NCI-H2029 (cell line): ENCODE data around the gene FAAH.

Source experiments
- DNase-seq: peaks from one replicate; lab custom pipeline; 2025; lab: John Stamatoyannopoulos, UW

The FAAH gene

GRCh38 chr1:46401154-46401913 is 7.2 kb downstream of the FAAH start:
- peak; percentile 43 for DNase-seq

- DNase-seq = peak; percentile 96
Observed at GRCh38 chr1:46401964-46402626, 8.0 kb downstream of the FAAH start.

GRCh38 chr1:46403916-46404315 is 9.8 kb downstream of the FAAH start:
- no peak for DNase-seq

- DNase-seq = no peak
Observed at GRCh38 chr1:46404482-46405196, 10.5 kb downstream of the FAAH start.

- DNase-seq = no peak
Observed at GRCh38 chr1:46405197-46405555, 11.1 kb downstream of the FAAH start.

GRCh38 chr1:46405724-46406123 is 11.6 kb downstream of the FAAH start:
- DNase-seq = no peak

GRCh38 chr1:46406881-46407608 is 12.9 kb downstream of the FAAH start:
- no peak for DNase-seq

- no peak for DNase-seq
Observed at GRCh38 chr1:46407636-46408035, 13.5 kb downstream of the FAAH start.

- no peak for DNase-seq
Observed at GRCh38 chr1:46408356-46409062, 14.4 kb downstream of the FAAH start.

- no peak for DNase-seq
Observed at GRCh38 chr1:46409063-46409372, 14.9 kb downstream of the FAAH start.

GRCh38 chr1:46410156-46411009 is 16.3 kb downstream of the FAAH start:
- DNase-seq = no peak

GRCh38 chr1:46411010-46411405 is 16.9 kb downstream of the FAAH start:
- DNase-seq = no peak

GRCh38 chr1:46411601-46412341 is 17.7 kb downstream of the FAAH start:
- DNase-seq = no peak

- DNase-seq = no peak
Observed at GRCh38 chr1:46412893-46413595, 18.9 kb downstream of the FAAH start.

GRCh38 chr1:46413596-46413985 is 19.5 kb downstream of the FAAH start:
- no peak for DNase-seq

GRCh38 chr1:46415514-46415913 is 21.4 kb downstream of the FAAH start:
- no peak for DNase-seq

GRCh38 chr1:46418976-46419375 is 24.9 kb downstream of the FAAH start:
- no peak for DNase-seq

GRCh38 chr1:46420533-46420915 is 26.4 kb downstream of the FAAH start:
- DNase-seq = no peak

GRCh38 chr1:46421739-46422138 is 27.6 kb downstream of the FAAH start:
- DNase-seq = peak; percentile 49
